A673 (cell line): ENCODE results near the gene ACSBG1.

Source experiments
- EZH2 ChIP-seq: fragments of 200-600 bp; sonication (generic); IDR thresholded peaks from 2 replicates; pipeline ENCODE4 v1.6.1; 2017; ENCODE audit warnings: borderline replicate concordance, low read depth, mild to moderate bottlenecking, mixed read lengths, antibody characterized with exemption, low read length; ENCODE audit not compliant: poor library complexity, severe bottlenecking
- TF ChIP-seq, protein P1 (sequence below): fragments of 300-800, 200-600 bp; sonication (generic); conservative IDR thresholded peaks from 2 replicates; pipeline ENCODE4 v1.5.1; 2017; ENCODE audit warnings: low read depth, mild to moderate bottlenecking, antibody characterized with exemption, low read length, moderate library complexity, mixed read lengths

GRCh38 chr15:78179286-78179840 lies 55.0 kb downstream of the ACSBG1 start:
- TF ChIP-seq, protein P1, sequence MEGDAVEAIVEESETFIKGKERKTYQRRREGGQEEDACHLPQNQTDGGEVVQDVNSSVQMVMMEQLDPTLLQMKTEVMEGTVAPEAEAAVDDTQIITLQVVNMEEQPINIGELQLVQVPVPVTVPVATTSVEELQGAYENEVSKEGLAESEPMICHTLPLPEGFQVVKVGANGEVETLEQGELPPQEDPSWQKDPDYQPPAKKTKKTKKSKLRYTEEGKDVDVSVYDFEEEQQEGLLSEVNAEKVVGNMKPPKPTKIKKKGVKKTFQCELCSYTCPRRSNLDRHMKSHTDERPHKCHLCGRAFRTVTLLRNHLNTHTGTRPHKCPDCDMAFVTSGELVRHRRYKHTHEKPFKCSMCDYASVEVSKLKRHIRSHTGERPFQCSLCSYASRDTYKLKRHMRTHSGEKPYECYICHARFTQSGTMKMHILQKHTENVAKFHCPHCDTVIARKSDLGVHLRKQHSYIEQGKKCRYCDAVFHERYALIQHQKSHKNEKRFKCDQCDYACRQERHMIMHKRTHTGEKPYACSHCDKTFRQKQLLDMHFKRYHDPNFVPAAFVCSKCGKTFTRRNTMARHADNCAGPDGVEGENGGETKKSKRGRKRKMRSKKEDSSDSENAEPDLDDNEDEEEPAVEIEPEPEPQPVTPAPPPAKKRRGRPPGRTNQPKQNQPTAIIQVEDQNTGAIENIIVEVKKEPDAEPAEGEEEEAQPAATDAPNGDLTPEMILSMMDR = no peak
- TF ChIP-seq EZH2 = no peak
